Right forelimb (tissue), 1 donor: ENCODE data around the gene LAMA2.

Experiments
- DNase-seq: peaks from one replicate; pipeline ENCODE4 v3.0.0-alpha.2; 2018

Gene LAMA2

DNA sequence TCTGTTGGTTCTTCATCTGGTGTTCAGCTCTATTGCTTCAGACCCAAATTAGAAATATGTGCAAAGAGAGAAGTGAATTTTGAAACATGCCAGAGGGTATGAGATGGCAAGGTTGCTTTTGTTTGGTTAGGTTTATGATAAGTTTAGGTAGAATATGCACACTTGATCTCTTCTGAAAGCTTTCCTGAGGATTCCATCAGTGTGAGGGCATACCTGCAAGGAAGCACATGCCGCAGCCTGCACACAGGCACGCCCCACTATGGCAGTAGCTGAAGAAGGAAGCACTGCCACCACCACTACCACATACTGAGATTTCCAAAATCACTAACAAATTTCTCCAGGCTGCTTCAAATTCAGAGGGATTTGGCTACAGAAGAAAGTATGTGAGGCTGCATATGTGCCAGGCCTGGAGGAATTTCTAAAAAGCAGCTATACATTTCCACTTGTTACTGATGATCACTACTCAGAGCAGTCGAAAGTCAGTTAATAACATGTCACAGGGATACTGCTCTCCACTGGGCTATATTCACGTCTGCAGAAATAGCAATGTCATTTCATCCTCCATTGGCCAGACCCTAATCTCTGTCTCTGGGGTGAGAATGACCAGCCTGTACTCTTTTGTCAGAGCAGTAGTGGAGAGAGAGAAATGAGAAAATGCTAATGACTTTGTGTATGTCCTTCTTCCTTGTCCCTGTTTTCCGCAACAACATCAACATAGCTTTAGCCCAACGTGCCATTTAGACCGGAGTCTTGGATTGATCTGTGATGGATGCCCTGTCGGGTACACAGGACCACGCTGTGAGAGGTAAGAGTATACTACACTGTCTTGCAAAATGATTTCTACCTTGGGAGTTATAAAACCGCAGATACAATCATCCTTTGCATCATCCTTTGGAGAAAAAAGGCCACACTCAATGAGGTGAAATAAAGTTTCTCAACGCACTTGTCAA is 396.7 kb downstream of the LAMA2 start:
- no peak for DNase-seq

DNA sequence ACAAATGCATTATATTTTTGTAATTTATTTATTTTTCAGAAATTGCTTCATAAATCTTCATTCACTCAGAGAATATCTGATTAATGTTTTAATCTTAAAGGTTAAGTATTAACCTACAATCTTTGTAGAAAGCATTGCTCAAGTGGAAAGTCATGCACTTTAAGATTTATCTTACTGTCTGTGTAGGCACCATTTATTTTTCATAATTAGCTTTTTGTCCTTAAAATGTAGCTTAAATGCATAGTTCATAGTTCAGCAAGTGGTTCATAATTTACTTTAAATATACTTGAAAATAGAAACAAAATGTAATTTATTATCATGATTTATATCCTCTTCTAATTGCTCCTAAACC is 397.3 kb downstream of the LAMA2 start:
- DNase-seq, result no peak

DNA sequence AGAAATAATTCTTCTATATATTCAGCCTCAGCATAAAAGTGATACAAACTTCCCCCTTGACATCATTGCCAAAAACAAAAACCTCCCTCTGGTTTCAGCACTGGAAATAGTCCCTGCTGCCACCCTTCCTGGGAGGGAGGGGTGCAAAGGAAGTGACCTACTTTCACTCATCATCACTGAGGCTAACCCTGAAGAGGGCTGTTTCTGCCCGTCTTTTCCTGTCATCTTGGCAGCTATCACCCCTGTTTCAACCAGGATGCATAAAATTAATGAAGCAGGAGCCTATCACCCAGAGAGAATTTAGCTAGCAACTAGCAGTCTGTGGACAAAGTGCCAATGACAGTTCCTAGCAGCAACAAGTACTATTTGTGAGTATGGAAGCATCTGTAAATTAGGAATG is 397.8 kb downstream of the LAMA2 start:
- no peak for DNase-seq

DNA sequence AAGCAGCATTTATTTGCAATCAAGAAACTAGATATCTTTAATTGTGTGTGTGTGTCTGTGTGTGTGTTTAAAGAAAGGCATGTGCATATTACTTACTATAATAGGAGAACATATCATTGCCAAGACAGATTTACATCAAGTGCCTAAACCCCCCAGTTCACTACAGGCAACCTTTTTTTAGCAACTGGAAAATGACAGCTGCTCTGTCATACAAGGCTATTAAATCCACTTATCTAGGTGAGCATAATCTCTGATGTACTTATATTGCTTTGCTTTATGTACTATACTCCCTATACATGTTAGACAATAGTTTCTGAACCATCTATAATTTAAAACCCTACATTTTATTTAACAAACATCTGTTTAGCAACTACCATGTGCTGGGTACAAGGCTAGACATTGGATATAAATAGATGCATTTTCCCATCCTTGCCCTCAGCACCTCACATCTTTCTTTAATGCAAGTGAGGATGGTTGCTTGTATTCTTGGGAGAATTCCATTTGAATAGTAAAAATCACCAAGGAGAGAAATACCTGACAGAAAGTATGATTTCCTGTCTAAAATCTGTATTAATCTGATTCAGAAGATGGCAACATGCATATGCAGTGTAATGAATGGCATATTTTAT is 398.3 kb downstream of the LAMA2 start:
- DNase-seq, result no peak

DNA sequence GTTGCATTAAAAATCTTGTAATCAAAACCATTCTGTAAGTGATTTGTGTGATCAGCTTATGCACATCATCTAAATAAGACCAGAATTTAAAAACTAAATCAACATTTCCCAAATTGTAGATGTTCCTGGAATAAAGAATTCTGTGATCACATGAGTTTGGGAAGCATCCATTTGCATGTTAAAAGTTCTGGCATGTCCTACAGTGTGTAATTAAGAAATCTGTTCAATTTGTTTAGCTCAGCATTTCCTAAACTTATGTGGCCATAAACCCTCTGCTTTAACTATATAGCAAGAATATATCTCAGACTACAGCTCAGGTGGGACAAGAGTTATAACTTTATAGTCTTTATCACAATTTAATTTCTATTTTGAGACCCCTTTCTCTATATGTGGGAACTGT is 399.1 kb downstream of the LAMA2 start:
- no peak for DNase-seq

DNA sequence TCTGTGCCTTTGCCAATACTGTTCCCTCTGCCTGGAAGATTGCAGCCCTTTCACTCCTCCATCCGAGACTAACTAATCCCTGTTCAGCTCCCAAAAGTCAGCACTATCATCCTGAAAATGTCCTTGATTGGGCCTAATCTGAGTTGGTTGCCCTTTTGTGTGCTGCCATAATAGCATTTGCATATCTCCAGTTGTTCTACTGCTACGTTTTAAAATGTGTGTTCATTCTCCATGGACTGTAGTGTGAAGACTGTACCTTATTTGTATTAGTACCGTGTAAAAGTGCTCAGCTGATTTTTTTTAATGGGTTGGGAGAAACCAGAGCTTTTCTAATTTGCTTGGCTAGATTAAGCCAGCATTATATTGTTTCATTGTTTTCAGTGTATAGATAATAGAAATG is 401.3 kb downstream of the LAMA2 start:
- no peak for DNase-seq

DNA sequence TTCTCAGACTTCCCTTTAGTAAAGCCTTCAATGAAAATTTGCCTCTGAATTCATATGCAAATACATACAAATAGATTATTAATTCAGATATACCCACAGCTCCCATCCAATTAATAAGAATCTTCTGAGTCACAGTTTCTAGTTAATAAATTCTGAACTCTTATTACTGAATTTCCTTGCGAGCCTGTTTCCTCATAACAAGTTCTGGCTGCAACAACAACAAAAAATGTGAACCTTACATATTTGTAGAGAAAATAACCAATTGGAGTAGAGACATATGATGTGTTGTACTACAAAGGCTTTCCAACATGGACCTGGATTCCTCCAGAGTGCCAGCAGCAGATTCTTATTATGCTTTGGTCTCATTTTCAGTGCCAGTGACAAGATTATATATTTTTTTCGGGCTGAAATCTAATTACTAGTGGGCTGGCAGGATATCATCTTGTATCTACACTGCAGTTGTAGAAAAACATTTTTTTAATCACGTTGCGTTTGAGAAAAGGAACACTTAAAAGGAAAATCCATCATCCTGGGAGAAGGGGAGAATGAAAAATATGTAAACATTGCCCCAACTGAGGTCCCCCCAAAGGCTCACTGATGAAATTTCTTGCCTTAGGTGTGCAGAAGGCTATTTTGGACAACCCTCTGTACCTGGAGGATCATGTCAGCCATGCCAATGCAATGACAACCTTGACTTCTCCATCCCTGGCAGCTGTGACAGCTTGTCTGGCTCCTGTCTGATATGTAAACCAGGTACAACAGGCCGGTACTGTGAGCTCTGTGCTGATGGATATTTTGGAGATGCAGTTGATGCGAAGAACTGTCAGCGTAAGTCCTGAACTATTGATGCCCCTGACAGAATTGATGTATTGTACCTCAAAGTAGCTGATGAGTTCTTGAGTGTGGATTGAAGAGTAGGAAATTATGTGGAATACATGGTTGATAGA is 404.6 kb downstream of the LAMA2 start:
- DNase-seq, result no peak

DNA sequence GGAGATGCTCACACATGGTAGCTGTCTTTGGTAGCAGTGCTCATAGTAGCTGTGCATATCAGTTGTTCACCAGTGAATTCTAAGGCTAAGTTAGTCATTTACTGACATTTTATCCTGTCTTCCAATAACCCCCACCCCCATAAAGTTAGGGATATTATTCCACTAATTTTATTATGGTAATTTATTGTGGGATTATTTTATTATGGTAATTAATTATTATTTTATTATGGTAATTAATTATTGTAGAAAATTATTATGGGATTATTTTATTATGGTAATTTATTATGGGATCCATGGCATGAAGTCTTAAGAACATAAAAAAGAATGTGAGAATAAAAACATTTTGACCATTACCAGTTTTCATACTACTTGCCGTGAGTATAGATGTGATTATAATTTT is 406.5 kb downstream of the LAMA2 start:
- no peak for DNase-seq

DNA sequence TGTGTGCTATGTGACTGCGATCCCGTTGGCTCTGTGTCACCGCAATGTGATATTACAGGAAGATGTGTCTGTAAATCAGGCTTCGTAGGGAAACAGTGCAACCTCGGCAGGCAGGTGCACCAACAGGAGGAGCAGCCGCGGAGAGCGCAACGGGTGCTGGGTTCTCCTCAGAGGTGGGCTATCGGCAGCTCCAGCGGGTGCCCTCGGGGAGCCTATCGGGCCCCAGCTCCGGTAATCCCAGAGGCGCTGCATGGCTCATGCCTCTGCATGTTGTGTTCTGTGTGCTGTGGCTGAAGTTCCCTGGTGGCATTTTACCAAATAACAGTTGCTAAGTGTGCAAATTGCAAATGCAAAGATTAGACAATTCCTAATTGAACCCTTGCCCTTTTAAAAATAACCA is 409.9 kb downstream of the LAMA2 start:
- no peak for DNase-seq

DNA sequence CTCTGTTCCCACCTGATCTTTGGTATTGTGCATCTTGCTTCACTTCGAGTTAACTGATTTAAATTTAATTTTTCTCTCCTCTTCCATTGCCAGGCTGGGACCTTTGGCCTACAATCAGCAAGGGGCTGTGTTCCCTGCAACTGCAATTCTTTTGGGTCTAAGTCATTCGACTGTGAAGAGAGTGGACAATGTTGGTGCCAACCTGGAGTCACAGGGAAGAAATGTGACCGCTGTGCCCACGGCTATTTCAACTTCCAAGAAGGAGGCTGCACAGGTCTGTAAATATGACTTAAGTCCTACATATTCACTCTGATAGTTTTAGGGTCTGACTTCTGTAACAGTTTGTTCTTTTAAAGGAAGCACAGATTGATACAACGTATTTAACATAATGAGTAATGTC is 414.7 kb downstream of the LAMA2 start:
- no peak for DNase-seq

DNA sequence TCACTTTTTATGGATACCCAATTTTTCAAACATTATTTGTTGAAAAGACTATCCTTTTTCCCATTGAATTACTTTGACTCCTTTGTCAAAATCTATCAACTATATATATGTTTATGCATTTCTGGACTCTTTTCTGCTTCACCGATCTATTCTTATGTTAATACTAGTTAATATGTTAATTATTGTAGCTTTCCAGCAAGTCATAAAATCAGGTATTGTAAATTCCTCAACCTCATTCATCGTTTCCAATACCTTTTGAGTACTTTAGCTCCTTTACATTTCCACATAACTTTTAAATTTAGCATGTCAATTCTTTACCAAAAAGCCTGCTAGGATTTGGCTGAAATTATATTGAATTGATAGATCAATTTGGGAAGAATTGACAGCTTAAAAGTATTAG is 419.7 kb downstream of the LAMA2 start:
- no peak for DNase-seq

DNA sequence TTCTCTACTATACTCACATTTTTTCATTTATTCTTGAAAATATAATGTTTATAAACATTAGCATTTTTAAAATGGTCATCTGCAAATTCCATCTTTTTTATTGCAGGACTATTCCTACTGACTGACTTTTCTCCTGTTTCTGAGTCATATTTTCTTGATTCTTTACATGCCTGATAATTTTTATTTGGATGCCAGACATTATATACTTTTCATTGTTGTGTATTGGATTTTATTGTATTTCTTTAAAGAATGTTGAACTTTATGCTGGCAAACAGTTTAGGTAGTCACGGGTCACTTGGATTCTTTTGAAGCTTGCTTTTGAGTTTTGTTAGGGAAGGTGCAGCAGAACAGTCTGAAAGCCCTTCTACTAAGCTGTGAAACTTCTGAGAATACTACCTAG is 423.9 kb downstream of the LAMA2 start:
- DNase-seq, result no peak

DNA sequence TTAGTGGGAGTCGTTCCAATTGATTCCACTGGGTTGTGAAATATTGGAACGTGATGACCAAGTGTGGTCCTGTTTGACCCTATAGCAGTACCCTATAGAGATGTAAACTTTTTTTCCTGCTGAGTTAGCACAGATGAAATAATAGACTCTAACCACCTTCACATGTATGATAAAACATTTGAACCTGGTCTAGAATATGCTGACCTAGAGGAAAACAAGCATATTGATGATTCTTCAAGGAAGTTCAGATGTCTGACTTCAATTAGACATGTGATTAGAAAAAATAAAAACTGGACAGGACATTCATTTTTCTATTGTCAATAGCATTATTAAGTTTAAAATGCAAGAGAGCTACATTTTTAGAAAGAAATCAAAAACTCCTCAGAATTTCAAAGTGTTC is 424.9 kb downstream of the LAMA2 start:
- no peak for DNase-seq

DNA sequence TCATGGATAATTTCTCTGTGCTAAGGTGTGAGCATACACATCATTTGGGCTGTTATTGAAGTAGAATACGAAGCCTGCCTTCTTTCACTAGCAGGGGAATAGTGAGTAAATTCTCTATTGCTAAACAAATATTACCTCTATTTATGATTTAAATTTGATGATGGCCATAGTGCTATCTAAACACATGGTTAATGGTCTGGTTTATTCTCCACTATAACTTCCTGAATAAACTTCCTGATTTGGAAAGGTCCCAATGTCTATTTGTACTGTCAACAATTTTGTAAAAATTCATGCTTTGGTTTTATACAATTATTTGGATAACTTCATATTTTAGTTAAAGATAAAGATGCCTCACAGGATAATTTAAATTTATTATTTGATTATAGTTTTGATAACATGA is 426.2 kb downstream of the LAMA2 start:
- no peak for DNase-seq

DNA sequence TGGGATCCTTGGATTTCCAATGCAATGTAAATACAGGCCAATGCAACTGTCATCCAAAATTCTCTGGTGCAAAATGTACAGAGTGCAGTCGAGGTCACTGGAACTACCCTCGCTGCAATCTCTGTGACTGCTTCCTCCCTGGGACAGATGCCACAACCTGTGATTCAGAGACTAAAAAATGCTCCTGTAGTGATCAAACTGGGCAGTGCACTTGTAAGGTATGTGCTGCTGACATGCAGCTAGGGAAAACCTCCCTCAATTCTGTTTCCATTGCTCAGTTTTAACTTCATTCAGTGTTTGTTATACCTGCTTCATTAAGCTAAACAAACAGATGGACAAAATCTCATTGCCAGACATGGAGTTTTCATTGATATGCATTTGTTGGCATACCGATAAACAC is 429.9 kb downstream of the LAMA2 start:
- no peak for DNase-seq

DNA sequence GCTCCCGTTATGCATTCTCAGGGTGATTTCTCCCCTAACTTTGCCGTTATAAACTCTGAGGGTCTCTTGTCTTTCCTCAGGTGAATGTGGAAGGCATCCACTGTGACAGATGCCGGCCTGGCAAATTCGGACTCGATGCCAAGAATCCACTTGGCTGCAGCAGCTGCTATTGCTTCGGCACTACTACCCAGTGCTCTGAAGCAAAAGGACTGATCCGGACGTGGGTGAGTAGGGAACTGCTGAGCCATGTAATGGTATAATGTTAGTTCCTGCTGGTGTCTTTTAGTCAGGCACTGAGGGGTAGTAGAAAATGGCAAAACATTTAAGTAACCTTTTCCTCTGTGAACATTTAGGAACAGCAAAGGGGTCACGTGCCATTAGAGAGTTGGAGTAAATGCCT is 431.6 kb downstream of the LAMA2 start:
- no peak for DNase-seq

DNA sequence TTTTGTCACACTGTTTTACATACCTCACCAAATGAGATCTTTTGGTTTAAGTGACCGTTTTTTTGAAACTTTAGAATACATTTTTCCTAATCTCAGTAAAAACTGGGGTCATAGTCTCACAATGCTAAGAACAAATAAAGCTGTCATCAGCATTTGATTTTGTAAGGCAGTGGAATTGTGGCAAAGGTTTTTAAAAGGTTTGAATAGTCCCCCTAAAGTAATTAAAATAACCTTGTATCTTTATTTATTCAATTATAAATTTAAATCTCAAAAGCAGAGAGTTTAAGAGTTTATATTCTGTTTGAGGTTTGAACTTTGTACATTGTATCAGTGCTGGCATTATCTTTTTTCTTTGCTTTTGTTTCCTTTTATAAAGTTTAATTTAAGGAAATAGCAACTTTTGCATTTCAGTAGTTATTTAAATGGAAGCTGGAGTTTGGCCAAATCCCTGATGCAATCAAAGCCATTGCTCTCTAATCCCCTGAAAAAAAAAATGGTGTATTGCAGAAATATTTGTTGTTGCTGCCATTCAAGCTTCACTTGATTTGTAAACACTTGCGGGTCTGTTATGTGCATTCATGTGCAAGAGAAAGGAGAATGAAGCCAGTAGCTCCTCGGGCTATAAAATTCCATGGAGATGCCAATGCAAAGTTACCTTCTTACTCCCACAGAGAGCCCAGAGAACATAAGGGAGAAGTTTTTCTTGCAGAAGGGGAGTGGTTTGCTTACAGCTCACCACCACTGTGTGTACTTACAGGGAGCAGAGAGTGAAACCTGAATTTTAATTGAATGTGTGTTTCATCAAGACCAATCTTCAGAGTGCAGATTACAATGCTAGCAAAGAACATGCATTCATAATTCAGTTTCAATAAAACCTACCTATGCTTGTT is 435.2 kb downstream of the LAMA2 start:
- no peak for DNase-seq

DNA sequence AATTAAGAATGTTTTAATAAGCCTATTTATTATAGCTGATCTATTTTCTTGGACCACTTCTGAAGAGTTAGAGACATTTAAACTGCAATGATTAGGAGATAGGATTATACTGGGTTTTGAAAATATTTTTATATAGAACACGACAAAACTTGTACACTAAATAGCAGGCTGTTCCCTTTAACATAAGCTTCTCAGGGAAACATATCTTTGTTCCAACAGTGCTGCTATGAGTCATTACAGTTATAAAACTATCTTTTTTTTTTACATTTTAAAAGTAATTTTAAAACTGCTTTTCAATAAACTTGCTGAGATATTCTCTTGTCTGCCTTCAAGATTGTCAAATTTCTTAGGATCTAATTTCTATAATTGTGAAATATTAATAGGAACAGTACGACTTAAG is 438.0 kb downstream of the LAMA2 start:
- no peak for DNase-seq

DNA sequence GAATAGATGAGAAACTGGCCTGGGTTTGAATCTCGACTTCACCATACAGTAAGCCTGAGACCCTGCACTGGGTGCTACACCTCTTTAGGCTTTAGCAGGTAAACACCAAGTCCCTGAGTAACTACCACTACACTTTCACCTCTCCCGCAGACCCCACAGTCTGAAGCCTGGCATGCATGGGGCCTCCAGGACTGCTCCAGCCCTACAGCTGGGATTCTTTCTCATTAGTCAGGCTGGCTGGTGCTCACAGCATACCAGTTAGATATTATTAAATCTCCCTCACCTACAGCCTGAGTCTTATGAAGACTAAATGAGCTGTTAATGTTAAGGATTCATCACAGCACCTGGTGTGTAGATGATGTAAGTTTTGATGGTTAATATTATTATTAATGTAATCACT is 438.4 kb downstream of the LAMA2 start:
- no peak for DNase-seq

DNA sequence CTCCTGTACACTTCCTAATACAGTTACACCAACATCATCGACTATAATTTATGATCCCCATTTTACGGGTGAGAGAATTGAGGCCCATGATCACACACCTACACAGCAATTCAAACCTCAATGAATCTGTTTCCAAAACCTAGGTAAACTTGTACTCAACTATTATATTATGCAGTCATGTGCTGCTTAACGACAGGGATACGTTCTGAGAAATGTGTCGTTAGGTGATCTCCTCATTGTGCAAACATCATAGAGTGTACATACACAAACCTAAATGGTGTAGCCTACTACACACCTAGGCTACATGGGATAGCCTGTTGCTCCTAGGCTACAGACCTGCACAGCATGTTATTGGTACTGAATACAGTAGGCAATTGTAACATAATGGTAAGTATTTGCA is 441.4 kb downstream of the LAMA2 start:
- DNase-seq, result no peak

DNA sequence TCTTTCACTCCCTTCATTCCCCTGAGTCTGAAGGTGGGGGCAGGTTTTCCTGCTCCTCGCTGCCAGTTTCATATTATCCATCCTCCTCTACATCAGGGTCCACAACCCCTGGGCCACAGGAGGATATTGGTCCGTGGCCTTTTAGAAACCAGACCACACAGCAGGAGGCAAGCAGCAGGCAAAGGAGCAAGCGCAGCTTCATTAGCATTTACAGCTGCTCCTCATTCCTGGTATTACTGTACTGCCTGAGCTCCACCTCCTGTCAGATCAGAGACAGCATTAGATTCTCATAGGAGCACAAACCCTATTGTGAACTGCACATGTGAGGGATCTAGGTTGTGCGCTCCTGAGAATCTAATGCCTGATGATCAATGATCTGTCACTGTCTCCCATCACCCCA is 446.7 kb downstream of the LAMA2 start:
- DNase-seq, result no peak

DNA sequence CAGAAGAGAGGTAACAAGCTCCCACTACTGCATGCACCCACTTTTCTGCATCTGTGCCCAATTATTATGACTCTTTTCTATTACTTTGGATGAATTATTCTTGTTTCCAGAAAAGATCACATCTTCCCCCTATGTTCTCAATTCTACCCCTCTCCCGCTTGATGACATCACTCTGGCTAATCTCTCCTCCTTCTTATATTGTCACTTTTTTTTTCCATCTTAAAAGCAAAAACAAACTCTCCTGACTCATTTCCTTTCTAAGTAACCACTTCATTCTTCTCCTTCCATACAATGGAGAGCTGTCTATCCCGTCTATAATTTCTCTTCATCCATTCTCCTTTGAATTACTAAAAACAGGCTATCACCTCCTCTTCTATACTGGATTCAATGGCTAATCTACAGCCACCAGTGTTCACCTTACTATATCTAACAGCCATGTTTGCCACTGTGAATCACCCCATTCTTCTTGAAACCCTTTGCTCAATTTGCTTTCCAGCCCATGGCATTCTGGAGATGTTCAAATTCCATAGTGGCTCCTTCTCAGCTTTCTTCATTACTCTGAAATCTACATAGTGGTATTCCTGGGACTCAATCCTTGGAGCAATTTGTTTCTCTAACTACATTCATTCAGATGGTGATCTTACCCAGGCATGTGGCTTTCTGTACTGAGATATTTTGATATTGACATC is 448.7 kb downstream of the LAMA2 start:
- DNase-seq, result no peak
